Fibroblast of peridontal ligament (primary cell): Measurements from ENCODE around the gene SBK2.

Experiments used
- DNase-seq: peaks from one replicate; pipeline ENCODE4 v3.0.0-alpha.2; 2010; ENCODE audit errors: extremely low read depth

Gene SBK2

GRCh38 chr19:55554741-55555152 is 17.8 kb upstream of the SBK2 start:
- no peak for DNase-seq

GRCh38 chr19:55554302-55554701 is 17.4 kb upstream of the SBK2 start:
- DNase-seq, result no peak

- peak; percentile 26 for DNase-seq
Measured at GRCh38 chr19:55553217-55554182, 16.6 kb upstream of the SBK2 start.

- peak; percentile 73 for DNase-seq
Measured at GRCh38 chr19:55552620-55553019, 15.7 kb upstream of the SBK2 start.

- DNase-seq, result no peak
Measured at GRCh38 chr19:55552206-55552605, 15.3 kb upstream of the SBK2 start.

GRCh38 chr19:55550321-55550650 is 13.4 kb upstream of the SBK2 start:
- DNase-seq, result no peak

- peak; percentile 89 for DNase-seq
Measured at GRCh38 chr19:55549500-55550320, 12.8 kb upstream of the SBK2 start.

- DNase-seq, result no peak
Measured at GRCh38 chr19:55546822-55547614, 10.1 kb upstream of the SBK2 start.

- DNase-seq, result no peak
Measured at GRCh38 chr19:55546011-55546410, 9.1 kb upstream of the SBK2 start.

GRCh38 chr19:55545443-55545842 is 8.5 kb upstream of the SBK2 start, which contains the start of gene SBK3:
SBK3 (minus strand) TSS chr19:55545543; CDS start chr19:55545543, 0 bp downstream.
- no peak for DNase-seq

GRCh38 chr19:55544776-55545439 is 8.0 kb upstream of the SBK2 start:
- no peak for DNase-seq

GRCh38 chr19:55544014-55544413 is 7.1 kb upstream of the SBK2 start:
- DNase-seq, result no peak

- DNase-seq, result no peak
Measured at GRCh38 chr19:55543567-55543966, 6.6 kb upstream of the SBK2 start.

- DNase-seq, result no peak
Measured at GRCh38 chr19:55542292-55542855, 5.4 kb upstream of the SBK2 start.

GRCh38 chr19:55541091-55541490 is 4.2 kb upstream of the SBK2 start:
- no peak for DNase-seq

- no peak for DNase-seq
Measured at GRCh38 chr19:55540619-55541018, 3.7 kb upstream of the SBK2 start.

GRCh38 chr19:55539090-55539984 is 2.4 kb upstream of the SBK2 start:
- DNase-seq, result no peak

GRCh38 chr19:55538132-55538531 is 1.2 kb upstream of the SBK2 start:
- DNase-seq, result no peak

GRCh38 chr19:55537741-55538111 is 793 bp upstream of the SBK2 start:
- DNase-seq, result no peak

- DNase-seq, result no peak
Measured at GRCh38 chr19:55536366-55536765, 567 bp downstream of the SBK2 start.
